WI38 (cell line): ENCODE results near the gene ZFP36L1.

Source experiments
- H3K4me3 ChIP-seq: 2 replicates; pipeline ENCODE4 v1.5.1; 2011; ENCODE audit warnings: low read depth, mild to moderate bottlenecking, control low read depth, low read length
- CTCF ChIP-seq: IDR thresholded peaks from 2 replicates; pipeline ENCODE4 v1.5.1; 2012; ENCODE audit warnings: low read depth, mild to moderate bottlenecking, control low read depth, low read length

The ZFP36L1 gene

GRCh38 chr14:68795597-68796417, 2.9 kb upstream of the ZFP36L1 start:
- peak; percentile 63 for TF ChIP-seq CTCF
- peak overlapping the region; percentile 100 for H3K4me3 ChIP-seq

GRCh38 chr14:68794851-68795596, 2.2 kb upstream of the ZFP36L1 start:
- no peak for TF ChIP-seq CTCF
- H3K4me3 ChIP-seq = peak overlapping the region; percentile 100

- peak overlapping the region; percentile 100 for H3K4me3 ChIP-seq
- no peak for TF ChIP-seq CTCF
Measured at GRCh38 chr14:68794130-68794850, 1.4 kb upstream of the ZFP36L1 start.

GRCh38 chr14:68793734-68794129, 865 bp upstream of the ZFP36L1 start:
- TF ChIP-seq CTCF = no peak
- peak overlapping the region; percentile 100 for H3K4me3 ChIP-seq

GRCh38 chr14:68792678-68792978, 239 bp downstream of the ZFP36L1 start:
- H3K4me3 ChIP-seq = peak overlapping the region; percentile 100
- TF ChIP-seq CTCF = no peak

- peak overlapping the region; percentile 100 for H3K4me3 ChIP-seq
- TF ChIP-seq CTCF = no peak
Measured at GRCh38 chr14:68791902-68792677, 777 bp downstream of the ZFP36L1 start.
